Retina (tissue), 1 donor: Measurements from ENCODE around the gene IFI27L1.

Source experiments
- DNase-seq: peaks from one replicate; pipeline ENCODE4 v3.0.0-alpha.2; 2016

The IFI27L1 gene

DNA sequence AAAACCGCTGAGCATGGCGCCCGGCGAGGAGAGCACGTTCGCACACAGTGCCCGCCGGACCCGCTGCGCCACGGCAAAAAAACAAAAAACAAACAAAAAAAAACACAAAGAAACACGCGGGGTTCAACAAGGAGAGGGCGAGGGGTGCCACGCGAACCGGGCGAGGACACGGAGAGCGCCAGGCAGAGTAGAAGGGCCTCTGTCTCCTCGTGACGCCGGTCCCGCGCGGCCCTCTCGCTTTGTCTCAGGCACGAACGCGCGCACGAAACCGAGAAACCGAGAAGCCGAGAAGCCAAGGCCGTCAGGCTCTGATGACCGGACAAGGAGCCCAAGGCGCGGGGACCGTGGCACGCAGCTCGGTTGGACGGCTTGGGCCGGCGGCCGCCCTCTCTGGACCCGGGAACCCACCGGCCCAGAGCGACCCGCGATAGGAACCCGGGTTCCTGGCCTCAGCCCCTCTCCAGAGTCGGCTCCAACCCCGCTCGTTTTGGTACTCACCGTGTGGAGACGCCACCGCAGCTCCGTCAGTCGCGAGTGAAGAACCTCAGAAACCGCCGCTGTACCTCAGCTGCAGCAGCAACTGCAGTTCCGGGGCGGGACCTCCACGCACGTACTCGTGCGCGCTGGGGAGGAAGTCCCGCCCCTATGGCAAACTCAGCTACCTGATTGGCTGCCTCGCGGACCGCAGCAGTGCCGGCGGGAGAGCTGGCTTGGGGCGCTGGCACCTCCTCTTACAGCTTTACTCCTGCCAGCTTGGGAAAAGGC, at the start of gene IFI27L1, which contains the start of gene DDX24:
Gene IFI27L1 (plus strand): TSS at position 690 of the 765 bp plus-strand sequence. CDS start 15,628 bp downstream, outside the sequence.
Gene DDX24 (minus strand): TSS at position 582 of the 765 bp plus-strand sequence. CDS start 1,460 bp downstream, outside the sequence.
- DNase-seq = peak; percentile 96

DNA sequence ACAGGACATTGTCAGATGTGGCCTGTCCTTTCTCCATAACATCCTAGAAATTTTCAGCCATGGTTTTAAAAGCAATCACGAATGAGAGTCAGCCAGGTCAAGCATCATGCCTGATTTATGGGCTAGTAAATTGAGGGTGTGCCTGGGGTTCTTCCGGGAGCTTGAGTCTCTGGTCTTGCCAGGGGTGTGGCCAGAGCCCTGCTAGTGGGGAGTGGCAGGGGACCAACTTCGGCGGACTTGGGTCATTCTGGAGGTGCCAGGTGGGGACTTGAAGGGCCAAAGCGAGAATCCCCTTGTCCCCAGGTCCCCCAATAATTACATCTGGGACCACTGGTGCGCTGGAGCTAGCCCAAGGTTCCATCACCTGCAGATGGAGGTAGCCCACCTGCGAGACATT, 49.2 kb upstream of the IFI27L1 start:
- DNase-seq = no peak

DNA sequence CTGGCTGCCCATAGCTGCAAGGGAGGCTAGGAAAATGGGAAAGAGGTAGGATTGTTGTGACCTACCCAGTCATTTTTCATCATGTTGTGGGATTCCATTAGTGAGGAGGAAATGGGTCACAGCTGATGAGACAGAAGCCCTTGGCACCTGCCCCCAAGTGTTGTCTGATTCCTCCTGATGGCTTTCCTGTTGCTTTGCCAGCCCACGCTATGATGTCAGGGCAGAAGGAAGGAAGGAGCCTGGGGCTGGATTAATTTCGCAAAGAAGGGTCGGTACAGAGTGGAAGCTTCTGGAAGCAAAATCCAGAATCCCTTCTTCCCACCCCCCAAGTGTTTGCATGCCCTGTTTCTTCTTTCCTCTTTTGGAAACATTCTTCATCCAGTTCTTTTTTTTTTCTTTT, 46.2 kb upstream of the IFI27L1 start:
- DNase-seq = no peak

- peak; percentile 79 for DNase-seq
Observed at GRCh38 chr14:94036313-94037167, 44.6 kb upstream of the IFI27L1 start.

DNA sequence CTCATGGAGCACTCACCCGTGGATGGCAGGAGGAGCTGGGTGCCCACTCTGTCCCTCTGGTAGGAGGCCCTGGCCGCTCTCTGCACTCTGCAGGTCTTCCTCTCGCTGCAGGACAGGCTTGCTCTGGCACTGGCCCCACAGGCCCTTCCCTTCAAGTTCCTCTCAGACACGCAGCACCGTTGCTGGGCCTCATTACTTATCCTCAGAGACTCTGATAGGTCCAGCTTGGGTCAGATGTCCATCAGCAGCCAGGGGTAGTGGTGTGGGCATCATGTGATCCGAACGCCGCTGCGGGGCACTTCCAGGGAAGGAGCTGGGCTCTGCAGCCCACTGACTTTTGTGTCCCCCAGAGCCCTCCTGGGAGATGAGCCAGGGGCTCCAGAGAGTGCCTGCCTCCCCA, 43.2 kb upstream of the IFI27L1 start:
- DNase-seq = no peak

DNA sequence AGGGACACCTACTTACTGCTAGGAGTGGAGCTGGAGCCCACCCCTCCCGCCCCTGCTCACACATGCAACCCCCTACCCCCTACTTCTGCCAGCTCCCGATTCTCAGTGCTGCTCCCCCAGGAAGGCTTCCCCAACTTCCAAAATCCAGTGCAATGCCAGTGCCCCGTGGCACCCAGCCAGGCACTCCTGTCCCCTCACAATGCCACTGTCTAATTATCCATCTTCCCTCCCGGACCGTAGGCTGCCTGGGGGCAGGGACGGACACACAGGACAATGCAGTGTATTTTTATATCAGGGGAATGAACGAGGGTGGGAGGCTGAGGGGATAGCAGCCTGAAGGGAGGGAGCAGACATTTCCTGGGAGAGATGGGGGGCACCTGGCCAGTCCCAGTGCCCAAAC, 42.6 kb upstream of the IFI27L1 start:
- DNase-seq = no peak

- DNase-seq = no peak
Observed at GRCh38 chr14:94038921-94039629, 42.0 kb upstream of the IFI27L1 start.

DNA sequence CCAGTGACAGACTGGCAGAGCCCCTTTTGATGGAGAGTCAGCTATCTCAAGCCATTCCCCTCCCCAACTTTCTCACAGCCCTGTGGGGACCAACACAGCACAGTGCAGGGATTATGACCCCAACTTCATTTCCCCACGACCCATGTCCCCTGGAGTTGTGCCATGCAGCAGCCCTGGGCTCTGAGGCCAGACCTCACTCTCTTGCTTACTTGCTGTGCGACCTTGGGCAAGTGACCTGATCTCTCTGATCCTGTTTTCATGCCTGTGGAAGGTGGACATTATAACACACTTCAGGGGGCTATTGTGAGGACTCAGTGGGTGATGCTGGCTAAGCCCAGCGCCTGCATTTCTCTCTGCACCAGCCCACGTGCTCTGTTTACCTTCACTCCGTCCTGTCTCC, 40.9 kb upstream of the IFI27L1 start:
- DNase-seq = no peak

GRCh38 chr14:94040796-94041195, 40.3 kb upstream of the IFI27L1 start:
- DNase-seq = no peak

- no peak for DNase-seq
Observed at GRCh38 chr14:94041551-94042346, 39.4 kb upstream of the IFI27L1 start.

DNA sequence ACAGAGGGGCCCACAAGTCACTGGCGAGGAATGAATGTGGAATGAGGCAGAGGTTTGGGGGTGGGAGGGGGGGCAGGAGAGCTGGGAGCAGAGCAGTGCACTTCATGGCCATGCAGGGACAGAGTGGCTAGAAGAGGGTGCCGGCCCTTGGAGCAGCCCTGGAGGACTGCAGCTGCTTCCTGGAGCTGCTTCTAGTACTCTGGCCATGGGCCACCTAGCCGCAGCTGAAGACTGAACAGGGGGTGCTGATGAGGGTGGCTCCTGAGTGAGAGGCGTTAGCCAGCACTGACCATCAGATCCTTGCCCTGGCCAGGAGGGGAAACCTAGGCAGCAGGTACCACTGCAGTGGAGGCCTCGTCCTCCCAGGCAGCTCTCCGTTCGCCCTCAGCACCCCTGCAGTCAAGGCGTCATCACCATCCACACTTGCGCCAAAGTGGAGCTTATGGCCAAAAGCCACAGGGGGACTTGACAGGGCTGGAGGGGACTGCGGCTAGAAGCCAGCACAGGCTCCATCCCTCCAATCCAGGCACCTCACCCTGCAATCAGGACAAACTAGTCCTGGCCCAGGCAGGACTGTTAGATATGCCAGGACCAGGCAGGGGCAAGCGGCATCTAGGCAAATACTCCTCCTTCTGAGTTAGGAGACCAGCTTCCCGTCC, 38.5 kb upstream of the IFI27L1 start:
- DNase-seq = no peak

GRCh38 chr14:94043111-94043755, 37.9 kb upstream of the IFI27L1 start:
- no peak for DNase-seq

GRCh38 chr14:94043756-94044475, 37.2 kb upstream of the IFI27L1 start:
- no peak for DNase-seq

DNA sequence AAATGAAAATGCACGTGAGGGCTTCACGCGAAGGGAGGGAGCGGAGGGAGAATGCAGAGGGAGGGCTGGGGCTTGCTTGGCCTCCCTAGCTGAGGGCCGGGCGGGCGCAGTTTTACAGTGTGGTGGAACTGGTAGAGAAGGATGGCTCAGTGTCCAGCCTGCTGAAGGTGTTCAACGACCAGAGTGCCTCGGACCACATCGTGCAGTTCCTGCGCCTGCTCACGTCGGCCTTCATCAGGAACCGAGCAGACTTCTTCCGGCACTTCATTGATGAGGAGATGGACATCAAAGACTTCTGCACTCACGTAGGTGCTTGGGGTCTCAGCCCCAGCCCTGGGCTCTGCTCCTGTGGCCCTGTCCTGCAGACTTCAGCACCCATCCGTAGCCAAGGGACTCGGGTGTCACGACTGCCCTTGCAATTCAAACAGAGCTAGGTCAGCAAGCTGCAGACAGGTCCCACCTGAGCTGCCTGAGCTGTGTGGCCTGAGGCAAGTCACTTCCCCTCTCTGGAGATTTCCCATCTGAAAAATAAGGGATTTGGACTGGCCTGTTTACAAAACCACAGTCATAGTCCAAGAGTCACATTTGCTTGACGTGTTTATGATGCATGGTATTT, 36.5 kb upstream of the IFI27L1 start:
- no peak for DNase-seq

DNA sequence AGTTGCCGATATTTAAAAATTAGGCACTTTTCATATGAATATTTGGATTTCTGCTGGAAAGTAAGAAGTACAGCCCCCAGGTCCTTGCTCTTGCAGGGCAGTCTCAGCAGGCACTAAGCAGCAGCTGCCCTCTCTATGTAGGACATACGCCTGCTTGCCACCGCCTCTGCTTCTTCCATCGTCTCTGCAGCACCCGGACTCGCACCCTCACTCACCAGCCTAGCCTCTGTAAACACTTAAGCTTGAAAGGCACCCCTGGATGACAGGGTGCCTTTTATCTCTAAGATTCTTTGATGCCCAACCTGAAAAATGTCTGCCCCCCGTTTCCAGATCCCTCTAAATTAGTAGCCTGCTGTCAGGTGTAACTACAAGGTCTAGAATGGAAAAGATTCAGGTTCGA, 36.0 kb upstream of the IFI27L1 start:
- DNase-seq = no peak

DNA sequence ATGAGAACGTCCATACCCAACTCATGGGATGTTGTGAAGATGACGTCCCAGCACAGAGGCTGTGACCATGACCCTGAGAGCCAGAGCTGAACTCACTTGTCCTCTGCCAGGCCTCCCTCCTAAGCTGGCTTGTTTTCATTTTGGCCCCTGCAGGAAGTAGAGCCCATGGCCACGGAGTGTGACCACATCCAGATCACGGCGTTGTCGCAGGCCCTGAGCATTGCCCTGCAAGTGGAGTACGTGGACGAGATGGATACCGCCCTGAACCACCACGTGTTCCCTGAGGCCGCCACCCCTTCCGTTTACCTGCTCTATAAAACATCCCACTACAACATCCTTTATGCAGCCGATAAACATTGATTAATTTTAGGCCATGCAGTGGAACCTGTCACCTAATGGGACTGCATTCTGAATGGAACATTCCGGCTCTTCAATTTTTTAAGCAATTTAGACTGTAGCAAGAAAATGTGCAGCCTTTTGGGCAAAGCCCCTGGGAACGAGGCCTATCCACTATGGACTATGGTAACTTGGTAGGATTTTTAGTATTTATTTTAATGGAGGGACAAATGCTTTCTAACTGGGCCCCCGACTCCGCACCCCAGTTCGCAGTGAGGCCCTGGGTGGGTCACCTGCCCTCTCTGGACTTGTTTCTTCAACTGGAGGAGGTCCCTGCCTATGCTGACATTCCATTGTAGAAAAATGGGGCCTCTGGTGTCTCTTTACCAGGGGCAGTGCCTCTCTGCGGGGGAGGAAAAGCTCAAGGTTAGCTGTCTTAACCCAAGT, 35.4 kb upstream of the IFI27L1 start:
- DNase-seq = no peak

DNA sequence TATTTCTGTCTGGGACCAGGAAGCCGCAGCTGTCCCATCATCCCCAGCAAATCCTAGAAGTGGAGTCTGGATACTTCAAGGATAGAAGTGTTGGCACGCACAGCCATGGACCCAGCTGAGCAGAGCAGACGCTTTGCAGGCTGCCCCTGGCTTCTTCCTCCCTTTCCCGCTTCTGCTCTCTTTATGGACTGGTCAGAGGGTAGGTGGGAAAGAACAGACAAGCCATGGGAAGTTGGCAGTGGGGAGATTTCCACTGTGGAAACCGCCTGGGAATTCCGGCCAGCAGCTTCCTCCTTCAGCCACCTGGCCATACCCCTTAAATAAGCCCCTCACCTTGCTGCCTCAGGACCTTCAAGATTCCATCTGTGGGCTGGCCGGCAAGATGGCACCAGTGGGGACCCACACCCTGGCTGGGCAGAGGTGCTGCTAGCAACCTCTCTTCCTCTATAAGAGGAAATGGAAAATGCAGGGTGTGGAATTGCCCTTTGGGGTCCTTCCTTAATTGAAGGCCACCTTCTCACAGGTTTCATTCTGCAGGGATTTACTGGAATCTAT, 34.3 kb upstream of the IFI27L1 start:
- DNase-seq = no peak

DNA sequence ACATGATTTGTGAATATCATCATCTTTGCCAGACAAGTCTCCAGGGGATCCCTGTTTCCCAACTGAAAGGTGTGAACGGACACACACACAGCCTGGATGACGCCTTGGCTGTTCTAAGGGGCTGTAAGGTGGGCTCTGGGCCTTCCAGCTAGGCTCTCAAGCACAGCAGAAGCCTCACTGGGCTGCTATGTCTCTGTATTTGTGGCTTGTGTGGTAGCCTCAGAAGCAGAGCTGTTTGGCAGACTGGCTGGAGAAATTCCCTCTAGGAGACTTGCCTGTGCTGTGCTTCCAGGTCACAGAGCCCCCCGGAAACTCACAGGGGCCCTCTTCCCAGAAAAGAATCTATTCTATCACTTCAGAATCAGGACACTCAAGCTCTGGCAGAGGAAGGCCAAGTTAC, 33.5 kb upstream of the IFI27L1 start:
- no peak for DNase-seq
